HG03045 (cell line): ENCODE measurements around the gene SDK1.
"Not testable (repeated sequence)": the region's sequence is repeated elsewhere in the genome, so short reads cannot be mapped to it uniquely, and the experiment has no call there.

Experiments
- ATAC-seq: cut with Tn5 transposase; IDR thresholded peaks from one replicate; pipeline ENCODE4 v1.9.1; 2021; ENCODE audit warnings: mild to moderate bottlenecking, moderate library complexity; ENCODE audit not compliant: unreplicated experiment

The SDK1 gene

DNA sequence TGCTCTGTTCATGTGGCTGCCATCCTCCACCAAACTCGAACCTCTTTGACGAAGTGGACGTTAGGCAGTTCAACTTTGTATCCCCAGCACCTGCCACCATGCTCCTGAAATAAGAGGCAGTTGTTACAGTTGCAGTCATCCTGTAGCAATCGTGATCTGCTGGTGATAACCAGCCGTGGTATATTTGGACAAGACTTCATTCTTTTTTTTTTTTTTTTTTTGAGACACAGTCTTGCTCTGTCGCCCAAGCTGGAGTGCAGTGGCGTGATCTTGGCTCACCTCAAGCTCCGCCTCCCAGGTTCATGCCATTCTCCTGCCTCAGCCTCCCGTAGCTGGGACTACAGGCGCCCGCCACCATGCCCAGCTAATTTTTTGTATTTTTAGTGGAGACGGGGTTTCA, 640.7 kb downstream of the SDK1 start:
- ATAC-seq, result not testable (repeated sequence)

DNA sequence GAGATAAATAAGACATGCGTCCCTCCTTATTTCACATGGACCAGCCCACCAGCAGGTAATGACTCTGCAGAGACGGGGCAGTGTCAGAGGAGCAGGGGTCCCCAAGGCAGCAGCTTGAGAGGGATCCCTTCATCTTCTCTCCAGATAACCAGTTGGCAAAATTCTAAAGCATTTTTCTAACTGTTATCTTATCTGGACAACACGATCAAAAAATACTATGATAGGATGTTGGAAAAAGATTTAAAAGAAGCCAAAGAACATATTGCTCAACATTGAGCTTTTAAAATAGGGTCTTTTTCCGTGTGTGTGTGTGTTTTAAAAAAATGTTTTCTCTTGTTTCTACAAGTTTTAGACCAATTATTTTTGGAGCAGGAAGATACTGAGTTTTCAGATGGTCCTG, 641.2 kb downstream of the SDK1 start:
- no peak for ATAC-seq

DNA sequence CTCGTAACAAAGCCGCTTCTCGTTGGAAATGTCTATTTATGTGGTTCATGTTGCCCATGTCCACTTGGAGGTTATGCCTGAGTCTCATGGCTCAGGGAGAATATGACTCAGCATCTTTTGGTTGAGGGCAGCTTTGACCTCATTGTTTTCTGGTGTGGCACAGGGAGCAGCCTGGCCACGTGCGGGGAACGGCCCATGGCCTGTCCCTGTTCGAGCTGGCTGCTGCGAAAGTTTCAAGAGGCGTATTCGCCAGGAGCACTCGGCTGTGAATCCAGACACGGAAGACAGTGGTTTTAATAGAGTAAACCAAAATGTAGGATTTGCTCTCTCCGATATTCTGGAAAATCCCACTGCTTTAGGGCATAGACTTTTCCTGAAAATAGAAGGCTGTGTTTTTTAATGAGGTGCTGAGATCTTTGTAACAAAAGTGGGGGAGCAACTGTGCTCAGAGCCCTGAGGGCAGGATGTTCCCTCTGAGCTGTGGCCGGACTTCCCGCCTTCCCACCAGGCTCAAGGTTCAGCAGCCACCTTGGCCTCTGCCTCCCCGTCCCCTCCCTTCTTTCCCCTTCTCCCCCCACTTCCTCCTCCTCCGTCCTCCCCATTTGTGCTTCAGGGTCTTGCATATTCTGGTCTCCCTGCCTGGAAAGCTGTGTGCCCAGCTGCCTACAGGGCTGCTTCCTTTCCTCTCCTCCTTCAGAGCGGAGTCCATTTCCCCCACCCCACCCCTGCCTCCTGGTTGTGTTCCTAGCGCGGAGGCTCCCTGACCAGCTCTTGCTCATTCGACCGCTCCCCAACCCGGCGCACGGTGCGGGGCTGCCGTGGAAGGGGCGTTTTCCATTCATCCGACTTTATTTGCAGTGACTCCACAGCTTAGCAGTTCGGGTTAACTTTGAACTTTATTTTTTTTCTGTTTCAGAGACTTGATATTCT, 642.0 kb downstream of the SDK1 start:
- ATAC-seq, result no peak

DNA sequence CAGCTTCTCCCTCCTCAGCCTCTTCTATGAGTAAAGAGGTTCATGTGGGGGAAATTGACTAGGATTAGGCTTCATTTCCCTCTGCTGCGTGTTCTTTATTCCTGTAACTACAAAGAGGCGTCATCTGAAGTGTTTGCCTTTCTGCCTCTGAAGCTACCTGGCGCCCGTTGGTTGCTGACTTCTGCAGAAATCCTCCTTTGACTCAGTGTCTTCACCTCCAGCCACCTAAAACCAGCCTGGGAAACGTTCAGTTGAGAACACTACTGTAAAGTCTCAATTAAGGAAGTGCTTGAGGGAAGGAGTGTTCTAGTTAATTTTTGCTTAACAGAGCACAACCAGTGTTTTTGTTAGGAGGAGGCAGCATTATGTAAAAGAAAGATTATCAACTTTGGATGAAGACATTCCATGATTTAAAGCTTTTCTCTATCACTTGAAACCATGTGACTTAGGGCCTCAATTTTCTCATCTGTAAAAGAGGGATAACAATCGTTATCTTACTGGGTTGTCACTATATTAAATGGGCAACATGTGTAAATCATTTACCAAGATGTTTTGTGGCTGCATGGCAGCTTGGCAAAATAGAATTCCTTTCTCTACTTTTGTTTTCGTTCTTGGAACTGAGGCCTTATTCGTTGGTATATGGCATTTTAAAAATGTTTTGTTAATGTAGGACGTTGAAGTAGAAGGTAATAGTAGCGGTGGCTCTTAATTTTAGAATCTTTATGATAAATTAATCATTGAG, 642.9 kb downstream of the SDK1 start:
- no peak for ATAC-seq

DNA sequence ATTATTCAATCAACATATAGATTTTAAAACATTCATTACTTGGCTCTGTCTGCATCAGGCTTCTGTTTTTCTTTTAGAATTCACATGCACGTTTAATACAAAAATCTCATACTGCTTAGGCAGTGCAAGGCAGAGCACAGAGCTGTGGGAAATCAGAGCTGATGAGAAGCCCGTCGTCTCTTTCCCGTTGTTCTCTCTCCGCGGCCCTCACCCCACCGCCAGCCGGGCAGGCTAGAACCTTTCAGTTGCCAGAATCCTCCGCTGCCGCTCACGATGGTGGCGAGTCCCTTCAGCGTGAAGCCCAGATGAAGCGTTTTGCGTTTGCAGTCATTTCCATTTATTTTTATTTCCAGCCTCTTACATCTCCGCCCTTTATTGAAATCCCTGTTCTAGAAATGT, 648.2 kb downstream of the SDK1 start:
- no peak for ATAC-seq

DNA sequence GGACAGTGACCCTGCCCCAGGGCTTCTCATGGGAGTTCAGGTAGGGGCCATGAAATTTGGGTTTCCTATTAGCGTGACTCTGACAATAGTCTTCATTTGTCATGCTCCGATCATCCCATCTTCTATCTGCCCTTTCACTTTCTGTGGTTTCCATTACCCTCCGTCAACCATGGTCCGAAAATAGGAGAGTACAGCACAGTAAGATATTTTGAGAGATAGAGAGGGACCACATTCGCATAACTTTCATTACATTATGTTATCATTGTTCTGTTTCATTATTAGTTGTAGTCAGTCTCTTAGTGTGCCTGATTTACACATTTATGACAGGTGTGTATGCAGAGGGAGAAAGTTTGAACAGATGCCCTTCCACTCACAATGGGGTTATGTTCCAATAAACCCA, 649.2 kb downstream of the SDK1 start:
- no peak for ATAC-seq

DNA sequence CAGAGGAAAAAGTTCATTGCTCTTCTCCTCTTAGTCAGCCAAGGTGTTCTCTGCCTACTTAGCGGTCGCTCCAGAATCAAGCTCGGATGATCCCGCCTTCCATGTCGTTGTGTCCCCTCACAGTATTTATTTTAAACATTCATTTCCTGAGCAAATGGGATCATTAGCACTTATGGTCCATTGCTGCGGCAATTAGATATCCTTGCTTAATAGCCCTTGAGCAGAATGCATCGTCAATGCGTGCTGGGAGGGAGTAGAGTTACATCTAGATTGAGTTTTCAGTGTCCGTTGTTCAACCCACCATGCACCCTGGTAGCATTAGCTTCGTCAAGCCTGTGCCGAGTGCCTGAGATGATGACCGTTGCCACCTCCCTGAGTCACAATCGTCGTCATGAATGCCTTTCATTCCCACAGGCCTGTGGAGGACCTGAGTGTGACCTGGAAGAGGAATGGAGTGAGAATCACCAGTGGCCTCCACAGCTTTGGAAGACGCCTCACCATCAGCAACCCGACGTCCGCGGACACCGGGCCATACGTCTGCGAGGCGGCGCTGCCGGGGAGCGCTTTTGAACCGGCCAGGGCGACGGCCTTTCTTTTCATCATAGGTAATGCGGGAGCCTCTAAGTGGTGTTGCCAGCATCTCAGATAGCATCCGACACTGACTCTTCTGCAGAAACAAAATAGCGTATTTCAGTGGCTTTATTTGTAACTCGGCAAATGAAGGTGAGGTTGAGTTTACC, 650.4 kb downstream of the SDK1 start:
- no peak for ATAC-seq

DNA sequence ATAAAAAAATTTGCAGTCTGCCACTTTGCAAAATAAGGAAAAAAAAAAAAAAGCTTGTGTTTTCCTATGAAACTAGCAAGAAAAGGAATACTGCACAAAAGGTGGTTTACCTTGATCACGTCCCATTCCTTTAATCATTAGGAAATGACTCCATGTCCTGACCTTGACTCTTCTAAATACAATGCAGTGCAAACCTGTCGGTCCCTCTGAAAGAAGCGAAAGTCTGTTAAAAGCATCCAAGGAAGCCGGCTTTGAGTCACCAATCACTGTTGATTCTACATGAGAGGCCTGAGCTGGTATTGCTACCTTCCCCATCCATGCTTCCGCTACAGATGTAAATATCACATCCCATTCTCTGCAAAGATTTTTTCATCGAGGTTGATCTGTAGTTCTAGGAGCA, 652.1 kb downstream of the SDK1 start:
- ATAC-seq, result no peak

DNA sequence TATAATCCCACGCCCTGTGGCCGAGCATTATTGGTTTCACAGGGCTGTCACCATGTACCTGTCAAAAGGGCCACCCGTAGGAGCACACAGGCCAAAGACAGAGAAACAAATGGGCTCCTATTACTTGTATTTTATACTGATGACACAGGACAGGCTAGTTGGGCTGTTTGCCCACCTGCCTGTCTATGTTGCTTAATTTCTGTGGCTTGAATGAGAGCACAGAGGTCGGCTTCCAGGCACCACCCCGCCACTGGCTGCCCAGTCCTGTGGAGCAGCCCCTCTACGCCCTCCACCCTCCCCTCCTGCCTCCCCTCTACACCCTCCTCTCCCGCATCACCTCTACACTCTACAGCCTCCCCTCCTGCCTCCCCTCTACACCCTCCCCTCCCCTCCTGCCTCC, 652.9 kb downstream of the SDK1 start:
- no peak for ATAC-seq

DNA sequence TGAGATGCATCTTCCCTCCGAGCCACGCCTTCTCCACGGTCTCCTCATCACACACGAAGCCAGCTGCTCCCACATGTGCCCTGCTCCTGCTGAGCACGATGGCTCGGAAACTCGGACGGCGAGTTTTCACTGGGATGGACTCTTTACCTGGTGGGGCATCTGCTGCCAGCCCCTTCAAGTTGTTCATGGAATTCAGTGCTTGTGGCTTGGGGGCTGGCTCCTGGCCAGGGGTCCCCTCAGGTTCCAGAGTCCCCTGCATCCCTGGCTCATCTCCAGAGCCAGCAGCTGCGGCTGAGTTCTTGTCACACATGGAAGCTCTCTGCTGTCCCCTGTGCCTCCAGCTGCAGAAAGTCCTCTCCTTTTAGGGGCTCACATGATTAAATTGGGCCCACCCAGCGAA, 654.0 kb downstream of the SDK1 start:
- no peak for ATAC-seq

DNA sequence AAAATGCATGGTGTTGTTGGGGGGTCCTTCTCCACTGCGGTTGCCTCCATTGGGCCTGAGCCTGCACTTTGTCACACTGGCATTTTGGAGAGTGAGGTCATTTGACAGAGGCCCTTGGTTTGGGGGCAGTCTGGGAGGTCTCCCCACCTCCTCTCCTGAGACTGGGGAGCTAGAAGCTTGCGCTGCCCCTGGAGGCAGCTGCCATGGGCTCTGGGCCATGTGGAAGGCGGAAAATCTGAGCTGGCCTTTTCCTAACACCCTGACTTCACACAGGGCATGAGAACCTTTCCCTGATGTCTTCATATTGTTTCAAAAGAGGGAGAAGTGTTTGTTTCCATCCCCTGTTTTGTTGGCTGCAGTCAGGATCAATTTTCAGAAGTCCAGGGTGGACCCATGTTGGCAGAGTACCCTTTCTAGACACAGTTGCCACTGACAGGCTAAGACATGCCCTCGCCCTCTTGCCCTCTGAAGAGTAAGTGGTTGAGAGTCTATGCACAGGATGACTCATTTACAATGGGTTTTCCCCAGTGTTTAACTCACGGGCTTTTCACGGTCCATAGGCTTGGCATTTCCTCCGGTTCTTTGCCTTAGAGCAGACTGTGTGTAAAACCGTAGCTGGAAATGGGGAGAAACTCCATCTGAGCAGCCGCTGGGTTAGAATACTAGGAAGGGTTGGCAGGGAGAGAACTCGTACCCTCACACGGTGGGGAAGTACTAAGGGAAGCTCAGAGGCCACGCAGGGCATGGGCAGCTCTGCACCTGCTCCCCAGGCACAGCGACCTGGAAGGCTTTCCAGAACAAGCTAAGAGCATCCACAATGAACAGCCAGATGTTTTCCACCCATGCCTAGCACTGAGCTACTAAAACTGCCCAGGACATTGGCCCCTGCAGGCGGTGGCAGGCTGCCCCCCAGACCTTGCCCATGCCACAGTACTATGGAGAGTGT, 655.0 kb downstream of the SDK1 start:
- peak; percentile 67 for ATAC-seq

DNA sequence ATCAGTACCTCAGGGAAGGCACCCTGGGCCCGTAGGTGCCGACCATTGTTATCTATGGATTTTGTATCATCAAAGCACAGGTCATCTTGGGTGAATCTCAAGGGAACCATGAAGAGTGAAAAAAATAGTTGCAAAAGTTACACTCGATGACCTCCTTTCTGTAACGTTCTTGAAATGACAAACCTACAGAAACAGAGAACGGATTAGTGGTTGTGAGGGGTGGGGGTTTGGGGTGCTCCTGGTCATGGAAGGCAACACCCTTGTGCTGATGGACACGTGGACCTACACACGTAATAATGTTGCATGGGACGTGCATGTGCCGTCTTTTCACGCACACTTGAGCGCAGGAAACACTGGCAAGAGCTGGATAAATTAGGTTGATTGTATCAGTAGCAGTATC, 655.9 kb downstream of the SDK1 start:
- ATAC-seq, result peak; percentile 54

DNA sequence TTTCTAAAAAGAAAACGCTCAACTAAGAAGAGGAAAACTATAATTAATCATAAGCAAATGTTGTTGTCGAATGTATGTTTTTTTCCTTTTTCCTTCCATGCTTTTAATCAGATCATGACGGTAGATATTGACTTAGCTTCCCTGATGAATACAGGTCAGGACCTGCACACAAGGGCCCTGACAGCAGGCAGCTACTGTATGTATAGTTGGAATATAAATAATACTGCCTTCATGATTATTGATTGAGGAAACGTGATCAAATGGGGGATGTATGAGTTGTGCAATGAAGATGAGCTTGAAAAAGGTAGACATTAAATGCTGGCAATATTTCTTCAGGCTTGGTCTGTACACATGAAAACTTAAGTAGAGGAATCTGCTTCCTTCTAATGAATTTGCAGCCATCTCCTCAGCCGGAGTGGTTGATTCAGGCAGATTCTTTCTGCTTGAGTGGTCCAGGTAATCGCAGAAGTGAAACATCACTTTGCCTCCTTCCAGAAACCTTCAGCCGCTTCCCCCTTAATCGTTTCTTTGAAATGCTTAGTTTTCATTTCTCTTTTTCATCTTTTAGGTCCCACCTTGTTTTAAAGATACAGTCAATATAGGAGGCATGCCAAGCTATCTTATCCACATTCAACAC, 656.5 kb downstream of the SDK1 start:
- ATAC-seq, result no peak

DNA sequence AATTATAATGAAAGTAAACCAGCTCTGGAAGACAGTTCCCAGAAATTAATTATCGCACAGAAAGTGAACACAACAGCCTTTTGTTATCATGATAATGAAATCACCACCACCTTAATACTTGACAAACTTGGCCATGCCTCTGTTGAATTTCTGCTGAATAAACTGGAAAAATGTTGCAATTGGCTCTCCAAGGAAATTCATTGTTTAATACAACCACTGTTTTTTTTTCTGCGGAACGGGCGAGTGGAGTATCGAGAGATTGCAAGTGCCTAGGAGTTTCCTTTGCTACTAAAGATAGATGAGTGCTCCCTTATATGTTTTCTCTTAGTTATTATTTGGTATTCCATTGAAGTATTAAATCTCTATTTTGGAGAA, 657.0 kb downstream of the SDK1 start:
- no peak for ATAC-seq

DNA sequence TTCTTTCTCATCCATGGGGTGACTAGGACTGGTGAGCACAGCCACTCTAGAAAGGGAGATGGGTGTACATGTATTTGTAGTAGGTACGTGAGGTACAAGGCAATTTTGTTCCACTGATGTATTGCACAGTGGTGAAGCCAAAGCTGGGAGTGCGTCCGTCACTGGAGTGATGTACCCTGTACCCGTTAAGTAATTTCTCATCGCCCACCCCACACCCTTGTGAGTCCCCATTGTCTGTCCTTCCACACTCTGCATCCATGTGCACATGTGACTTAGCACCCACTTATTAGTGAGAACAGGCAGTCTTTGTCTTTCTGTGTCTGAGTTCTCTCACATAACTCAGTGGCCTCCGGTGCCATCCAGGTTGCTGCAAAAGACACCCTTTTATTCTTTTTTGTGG, 658.3 kb downstream of the SDK1 start:
- ATAC-seq, result no peak

DNA sequence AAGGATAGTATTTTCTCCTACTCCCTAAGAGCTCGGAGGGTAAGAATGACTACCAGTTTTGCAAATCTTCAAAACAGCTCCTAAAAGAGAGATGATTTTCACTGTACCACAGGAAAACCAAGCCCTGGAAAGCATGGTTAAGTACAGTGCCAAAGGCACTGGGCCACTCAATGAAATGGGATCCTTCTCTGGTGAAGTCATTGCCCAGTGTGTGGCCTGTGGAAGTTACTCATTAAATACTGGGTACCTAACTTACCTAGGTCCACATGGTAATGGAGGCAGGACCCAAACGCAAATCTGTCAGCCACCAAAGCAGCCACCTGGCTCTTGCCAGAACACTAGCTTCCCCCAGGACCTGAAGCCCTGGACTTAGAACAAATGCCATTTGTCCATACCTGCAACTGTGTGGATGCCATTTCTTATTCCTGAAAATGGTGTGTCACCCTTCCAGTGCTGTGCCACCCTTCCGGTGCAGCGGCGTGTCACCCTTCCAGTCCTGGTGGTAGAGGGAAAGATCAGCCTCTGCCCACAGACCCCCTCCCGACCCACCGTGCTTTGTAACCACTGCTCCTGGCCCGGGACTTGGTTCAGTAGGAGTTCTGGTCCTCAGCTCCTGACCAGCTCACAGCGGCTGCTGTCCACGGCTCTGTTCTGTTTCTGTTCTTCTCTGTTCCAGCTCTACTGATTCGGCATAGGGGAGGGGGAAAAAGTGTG, 659.2 kb downstream of the SDK1 start:
- no peak for ATAC-seq

DNA sequence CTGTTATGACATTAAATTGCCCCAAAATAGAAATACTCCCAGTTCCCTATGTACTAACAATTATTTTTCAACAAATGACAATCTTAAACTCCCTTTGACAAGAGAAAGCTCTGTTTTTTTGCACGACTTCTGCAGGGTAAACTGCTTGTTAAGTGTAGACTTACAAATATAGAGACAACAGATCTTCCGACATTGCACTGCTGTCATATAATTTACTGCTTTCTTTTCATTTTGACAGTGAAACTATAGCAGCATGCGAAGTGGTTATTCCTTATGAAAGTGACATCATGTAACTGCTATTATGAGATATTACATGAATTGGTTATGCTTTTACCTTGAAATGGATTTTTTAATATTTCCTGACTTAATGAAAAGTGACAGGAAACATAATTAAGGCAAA, 659.9 kb downstream of the SDK1 start:
- no peak for ATAC-seq

DNA sequence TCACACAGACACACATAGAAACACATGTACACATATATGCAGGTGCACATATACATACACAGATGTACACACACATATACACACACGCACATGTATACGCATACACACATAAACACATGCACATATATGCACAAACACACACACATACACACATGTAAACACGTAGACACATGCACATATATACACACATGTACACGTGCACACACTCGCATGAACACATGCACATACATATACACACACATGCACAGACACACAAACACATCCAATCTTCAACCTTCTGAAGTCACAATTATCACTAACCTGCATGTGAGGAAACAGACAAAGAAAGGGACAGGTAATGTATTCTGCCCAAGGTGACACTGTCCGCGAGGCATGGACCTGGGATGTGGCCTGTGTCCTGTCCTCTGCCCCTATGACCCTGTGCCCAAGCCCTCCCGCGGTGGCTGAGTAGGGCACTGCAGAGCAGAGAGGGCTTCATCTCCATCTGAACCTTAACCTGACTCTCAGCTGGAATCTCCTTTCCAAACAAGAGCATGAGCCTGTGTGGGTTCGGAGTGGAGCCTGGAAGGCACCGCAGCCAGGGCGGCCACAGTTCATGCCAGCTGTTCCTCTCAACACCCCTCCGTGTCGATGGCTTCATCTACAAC, 660.9 kb downstream of the SDK1 start:
- no peak for ATAC-seq

DNA sequence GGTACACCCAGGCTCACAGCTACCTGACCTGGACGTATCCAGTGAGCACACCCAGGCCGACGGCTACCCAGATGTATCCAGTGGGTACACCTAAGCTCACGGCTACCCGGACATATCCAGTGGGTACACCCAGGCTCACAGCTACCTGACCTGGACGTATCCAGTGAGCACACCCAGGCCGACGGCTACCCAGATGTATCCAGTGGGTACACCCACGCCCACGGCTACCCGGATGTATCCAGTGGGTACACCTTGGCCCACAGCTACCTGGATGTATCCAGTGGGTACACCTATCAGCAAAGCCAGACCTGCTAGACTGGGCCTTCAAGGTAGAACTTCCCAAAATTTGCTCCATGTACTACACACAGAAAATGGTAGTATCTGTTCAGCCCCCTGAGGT, 662.7 kb downstream of the SDK1 start:
- ATAC-seq, result not testable (repeated sequence)
